SK-N-SH (cell line): ENCODE data around the gene C6orf120. TPM values are rescaled to one million over a fixed set of nuclear protein-coding genes. Genes with fewer than 3 reads are reported as not detected.

Experiments
- CTCF ChIA-PET: fragments of 300-600, 350-600 bp; formaldehyde crosslinking; extraction: SDS; loops from one replicate; lab custom pipeline; 2021; lab: Yijun Ruan, JAX
- POLR2A ChIA-PET: fragments of 350-600 bp; sonication (Branson Sonifier 250); formaldehyde crosslinking; extraction: SDS; loops from one replicate; lab custom pipeline; 2020; ENCODE audit warnings: antibody characterized with exemption, inconsistent platforms; lab: Yijun Ruan, JAX
- DNase-seq: peaks from one replicate; pipeline ENCODE4 v3.0.0; 2012
- H2AFZ ChIP-seq: fragments of 200-600 bp; sonication (generic); 2 replicates; pipeline ENCODE4 v1.8.1; 2016; ENCODE audit warnings: antibody characterized with exemption, mild to moderate bottlenecking, low read depth
- H3F3A ChIP-seq: fragments of 200-600 bp; sonication (generic); replicated peaks from 2 replicates; pipeline ENCODE3; 2016; ENCODE audit warnings: antibody characterized with exemption, mild to moderate bottlenecking; ENCODE audit not compliant: insufficient read depth
- H3K27ac ChIP-seq, 2 experiments: fragments of 200-500 bp in 1 of 2; fragments of 200-600 bp in 1 of 2; sonication (Bioruptor generic) in 1 of 2; sonication (generic), shearing (Covaris generic) in 1 of 2; 2 replicates each; pipeline versions ENCODE4 v1.5.1 to v1.6.1; 2014 to 2016; ENCODE audit warnings: low read depth in 2 of 2, inconsistent platforms in 1 of 2, low read length in 1 of 2, mild to moderate bottlenecking in 1 of 2, mixed read lengths in 1 of 2
- H3K27me3 ChIP-seq: fragments of 200-600 bp; sonication (generic), shearing (Covaris generic); 2 replicates; pipeline ENCODE4 v1.6.1; 2016; ENCODE audit warnings: mixed run types; ENCODE audit not compliant: insufficient read depth
- H3K36me3 ChIP-seq, 2 experiments: fragments of 200-500 bp in 1 of 2; fragments of 200-600 bp in 1 of 2; sonication (Bioruptor generic) in 1 of 2; sonication (generic) in 1 of 2; replicated peaks in 1 of 2; 2 replicates each; pipeline versions ENCODE3 to v1.5.1; 2014 to 2016; ENCODE audit warnings: low read length in 1 of 2, mild to moderate bottlenecking in 1 of 2; ENCODE audit not compliant: insufficient read depth in 2 of 2, control insufficient read depth in 1 of 2
- H3K4me1 ChIP-seq, 2 experiments: fragments of 200-500 bp in 1 of 2; fragments of 200-600 bp in 1 of 2; sonication (Bioruptor generic) in 1 of 2; sonication (generic), shearing (Covaris generic) in 1 of 2; 2 replicates each; pipeline versions ENCODE4 v1.5.1 to v1.6.1; 2014 to 2016; ENCODE audit warnings: low read depth in 1 of 2, low read length in 1 of 2, mixed run types in 1 of 2; ENCODE audit not compliant: insufficient read depth in 2 of 2, control insufficient read depth in 1 of 2
- H3K4me2 ChIP-seq: fragments of 200-600 bp; sonication (generic), shearing (Covaris generic); 2 replicates; pipeline ENCODE4 v1.6.1; 2017; ENCODE audit warnings: mixed run types
- H3K4me3 ChIP-seq, 2 experiments: fragments of 200-500 bp in 1 of 2; fragments of 200-600 bp in 1 of 2; sonication (Bioruptor generic) in 1 of 2; sonication (generic), shearing (Covaris generic) in 1 of 2; 2 replicates each; pipeline versions ENCODE4 v1.5.1 to v1.8.1; 2014 to 2016; ENCODE audit warnings: low read depth in 2 of 2, inconsistent platforms in 1 of 2, low read length in 1 of 2, mild to moderate bottlenecking in 1 of 2, mixed read lengths in 1 of 2, moderate library complexity in 1 of 2
- H3K79me2 ChIP-seq: fragments of 200-600 bp; sonication (generic); 2 replicates; pipeline ENCODE4 v1.8.1; 2017; ENCODE audit warnings: mild to moderate bottlenecking; ENCODE audit not compliant: insufficient read depth
- H3K9ac ChIP-seq: fragments of 200-600 bp; sonication (generic); 2 replicates; pipeline ENCODE4 v1.6.1; 2017; ENCODE audit warnings: mixed run types
- H3K9me2 ChIP-seq: fragments of 200-600 bp; sonication (generic); 2 replicates; pipeline ENCODE4 v1.6.1; 2017; ENCODE audit warnings: mixed run types
- H3K9me3 ChIP-seq: fragments of 200-600 bp; sonication (generic); 2 replicates; pipeline ENCODE4 v1.6.1; 2017; ENCODE audit warnings: mixed run types, mild to moderate bottlenecking, moderate library complexity
- H4K20me1 ChIP-seq: fragments of 200-600 bp; sonication (generic); 2 replicates; pipeline ENCODE4 v1.6.1; 2017; ENCODE audit warnings: mild to moderate bottlenecking, mixed run types; ENCODE audit not compliant: insufficient read depth
- CHD2 ChIP-seq: fragments of 150-350 bp; IDR thresholded peaks from 2 replicates; pipeline ENCODE4 v1.6.1; 2018; ENCODE audit warnings: low read length; ENCODE audit not compliant: partially characterized antibody
- CTCF ChIP-seq: fragments of 200-600 bp; sonication (generic); IDR thresholded peaks from 2 replicates; pipeline ENCODE4 v1.6.1; 2017; ENCODE audit warnings: antibody characterized with exemption, mild to moderate bottlenecking, moderate library complexity
- ELF1 ChIP-seq: IDR thresholded peaks from 2 replicates; pipeline ENCODE4 v1.4.0; 2012
- FOSL2 ChIP-seq: IDR thresholded peaks from 2 replicates; pipeline ENCODE4 v1.4.0; 2012; ENCODE audit warnings: low read depth, mild to moderate bottlenecking, moderate library complexity, borderline replicate concordance
- FOXJ3 ChIP-seq: sonication (generic); formaldehyde crosslinking; IDR thresholded peaks from 2 replicates; pipeline ENCODE4 v1.5.1; 2020; ENCODE audit warnings: mild to moderate bottlenecking, missing genetic modification reagents
- GABPA ChIP-seq: IDR thresholded peaks from 2 replicates; pipeline ENCODE4 v1.4.0; 2012; ENCODE audit warnings: low read depth, mild to moderate bottlenecking
- GATA2 ChIP-seq: sonication (generic); formaldehyde crosslinking; IDR thresholded peaks from 2 replicates; pipeline ENCODE4 v1.5.0; 2020; ENCODE audit warnings: mild to moderate bottlenecking, missing genetic modification reagents
- MEF2A ChIP-seq: IDR thresholded peaks from 2 replicates; pipeline ENCODE4 v1.4.0; 2012; ENCODE audit warnings: low read depth, borderline replicate concordance
- MXI1 ChIP-seq: IDR thresholded peaks from 2 replicates; pipeline ENCODE4 v1.6.1; 2012; ENCODE audit warnings: mild to moderate bottlenecking, low read depth, low read length, improper control_type of control experiment
- NFIC ChIP-seq: IDR thresholded peaks from 2 replicates; pipeline ENCODE4 v1.4.0; 2012; ENCODE audit warnings: borderline replicate concordance
- RCOR1 ChIP-seq: fragments of 150-350 bp; IDR thresholded peaks from 2 replicates; pipeline ENCODE4 v1.6.1; 2017; ENCODE audit warnings: antibody characterized with exemption, low read length
- SIN3A ChIP-seq: IDR thresholded peaks from 2 replicates; pipeline ENCODE4 v1.6.1; 2012; ENCODE audit warnings: low read depth, mild to moderate bottlenecking, low read length, moderate library complexity, borderline replicate concordance
- SMC3 ChIP-seq: IDR thresholded peaks from 2 replicates; pipeline ENCODE4 v1.6.1; 2012; ENCODE audit warnings: low read depth, low read length, improper control_type of control experiment
- TAF1 ChIP-seq: IDR thresholded peaks from 2 replicates; pipeline ENCODE4 v1.6.1; 2012; ENCODE audit warnings: low read depth, mild to moderate bottlenecking, low read length, moderate library complexity, borderline replicate concordance
- TEAD4 ChIP-seq: IDR thresholded peaks from 2 replicates; pipeline ENCODE4 v1.4.0; 2012; ENCODE audit warnings: mild to moderate bottlenecking, borderline replicate concordance; ENCODE audit not compliant: insufficient read depth
- YY1 ChIP-seq: IDR thresholded peaks from 2 replicates; pipeline ENCODE4 v1.4.0; 2012; ENCODE audit warnings: low read depth, mild to moderate bottlenecking
- WGBS: methylation state at CpG from one replicate; pipeline ENCODE4 v1.1.6; 2017; ENCODE audit warnings: low lambda C conversion rate; 5-methylcytosine and 5-hydroxymethylcytosine counted together
- polyA plus RNA-seq, 3 experiments: library from polyadenylated mRNA; depleted of rRNA; stranded (reverse); fragments of >200 nt; gene quantifications; 2 replicates each; pipeline ENCODE4 v1.2.3, GENCODE V29; 2012
- TF ChIP-seq, protein P1 (sequence below): IDR thresholded peaks from 2 replicates; pipeline ENCODE4 v1.4.0; 2012; ENCODE audit warnings: low read depth
- TF ChIP-seq, protein P2 (sequence below): IDR thresholded peaks from 2 replicates; pipeline ENCODE4 v1.4.0; 2012; ENCODE audit warnings: low read depth, borderline replicate concordance
- TF ChIP-seq, protein P3 (sequence below): fragments of 150-350 bp; IDR thresholded peaks from 2 replicates; pipeline ENCODE4 v1.6.1; 2017; ENCODE audit warnings: antibody characterized with exemption, low read length, low read depth, borderline replicate concordance

C6orf120 gene
- polyA plus RNA-seq, 1 of the 3 experiments (the other 2 are of a cell fraction) = 10.1 TPM

GRCh38 chr6:169652896-169653295, 49.0 kb upstream of the C6orf120 start:
- CTCF ChIA-PET = no interaction called here
- H3K9ac ChIP-seq = no peak overlapping the region

GRCh38 chr6:169653691-169654090, 48.2 kb upstream of the C6orf120 start:
- H3F3A ChIP-seq = no peaks in the 10 kb centered on the region
- TF ChIP-seq MEF2A (no peak), NFIC (no peak), ELF1 (no peak), RCOR1 (no peak), YY1 (no peak), CHD2 (no peak), CTCF (no peak), SIN3A (no peak), SMC3 (no peak), MXI1 (no peak), GABPA (no peak), FOSL2 (no peak), TAF1 (no peak), FOXJ3 (no peak), GATA2 (no peak), TEAD4 (no peak)
- TF ChIP-seq, protein P1, sequence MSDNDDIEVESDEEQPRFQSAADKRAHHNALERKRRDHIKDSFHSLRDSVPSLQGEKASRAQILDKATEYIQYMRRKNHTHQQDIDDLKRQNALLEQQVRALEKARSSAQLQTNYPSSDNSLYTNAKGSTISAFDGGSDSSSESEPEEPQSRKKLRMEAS = no peak
- TF ChIP-seq, protein P2, sequence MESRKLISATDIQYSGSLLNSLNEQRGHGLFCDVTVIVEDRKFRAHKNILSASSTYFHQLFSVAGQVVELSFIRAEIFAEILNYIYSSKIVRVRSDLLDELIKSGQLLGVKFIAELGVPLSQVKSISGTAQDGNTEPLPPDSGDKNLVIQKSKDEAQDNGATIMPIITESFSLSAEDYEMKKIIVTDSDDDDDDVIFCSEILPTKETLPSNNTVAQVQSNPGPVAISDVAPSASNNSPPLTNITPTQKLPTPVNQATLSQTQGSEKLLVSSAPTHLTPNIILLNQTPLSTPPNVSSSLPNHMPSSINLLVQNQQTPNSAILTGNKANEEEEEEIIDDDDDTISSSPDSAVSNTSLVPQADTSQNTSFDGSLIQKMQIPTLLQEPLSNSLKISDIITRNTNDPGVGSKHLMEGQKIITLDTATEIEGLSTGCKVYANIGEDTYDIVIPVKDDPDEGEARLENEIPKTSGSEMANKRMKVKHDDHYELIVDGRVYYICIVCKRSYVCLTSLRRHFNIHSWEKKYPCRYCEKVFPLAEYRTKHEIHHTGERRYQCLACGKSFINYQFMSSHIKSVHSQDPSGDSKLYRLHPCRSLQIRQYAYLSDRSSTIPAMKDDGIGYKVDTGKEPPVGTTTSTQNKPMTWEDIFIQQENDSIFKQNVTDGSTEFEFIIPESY = no peak
- TF ChIP-seq, protein P3, sequence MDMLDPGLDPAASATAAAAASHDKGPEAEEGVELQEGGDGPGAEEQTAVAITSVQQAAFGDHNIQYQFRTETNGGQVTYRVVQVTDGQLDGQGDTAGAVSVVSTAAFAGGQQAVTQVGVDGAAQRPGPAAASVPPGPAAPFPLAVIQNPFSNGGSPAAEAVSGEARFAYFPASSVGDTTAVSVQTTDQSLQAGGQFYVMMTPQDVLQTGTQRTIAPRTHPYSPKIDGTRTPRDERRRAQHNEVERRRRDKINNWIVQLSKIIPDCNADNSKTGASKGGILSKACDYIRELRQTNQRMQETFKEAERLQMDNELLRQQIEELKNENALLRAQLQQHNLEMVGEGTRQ = no peak
- 93% methylated on average over 6 of the region's 6 CpGs for WGBS
- POLR2A ChIA-PET = interaction anchor here (0.7 kb wide), 1 partner anchor 197 kb away, joined by 3 read pairs; no protein-coding TSS in a partner anchor
- no peaks in the 10 kb centered on the region for H3K27me3 ChIP-seq
- H3K79me2 ChIP-seq = no peaks in the 10 kb centered on the region
- no peaks in the 10 kb centered on the region for H3K9me3 ChIP-seq
- H3K27ac ChIP-seq = no peak overlapping the region; a peak in 1 of 4 replicates
- no peaks in the 10 kb centered on the region for H3K9me2 ChIP-seq
- no peak overlapping the region for H3K4me3 ChIP-seq
- no peak overlapping the region for H2AFZ ChIP-seq
- peaks cover 0 to 31% of the 10 kb centered on the region in 2 experiments for H3K36me3 ChIP-seq
- H4K20me1 ChIP-seq = no peaks in the 10 kb centered on the region
- no peak for DNase-seq
- H3K4me2 ChIP-seq = no peak overlapping the region
- H3K4me1 ChIP-seq = no peaks in the 10 kb centered on the region
- no peak overlapping the region for H3K9ac ChIP-seq
- CTCF ChIA-PET = no interaction called here

More at GRCh38 chr6:169652896-169653295, 49.0 kb upstream of the C6orf120 start:
- H3K4me2 ChIP-seq = no peak overlapping the region
- peaks cover 0 to 28% of the 10 kb centered on the region in 2 experiments for H3K36me3 ChIP-seq
- no peaks in the 10 kb centered on the region for H3K27me3 ChIP-seq
- H3K4me1 ChIP-seq = no peaks in the 10 kb centered on the region
- H3K79me2 ChIP-seq = no peaks in the 10 kb centered on the region
- H3K4me3 ChIP-seq = no peak overlapping the region
- no peak for DNase-seq
- no peaks in the 10 kb centered on the region for H4K20me1 ChIP-seq
- POLR2A ChIA-PET = no interaction called here
- H3K9me3 ChIP-seq = no peaks in the 10 kb centered on the region
- TF ChIP-seq SMC3 (no peak), MEF2A (no peak)
- TF ChIP-seq, protein P3 = no peak
- no peak overlapping the region for H2AFZ ChIP-seq
- H3K9me2 ChIP-seq = no peaks in the 10 kb centered on the region
- WGBS = 97% methylated on average over 11 of the region's 11 CpGs
- no peaks in the 10 kb centered on the region for H3F3A ChIP-seq
- no peak overlapping the region for H3K27ac ChIP-seq
